ENCODE results near the gene HTR1D.
"Not testable (repeated sequence)": the region's sequence is repeated elsewhere in the genome, so short reads cannot be mapped to it uniquely, and the experiment has no call there.

The HTR1D gene, protein sequence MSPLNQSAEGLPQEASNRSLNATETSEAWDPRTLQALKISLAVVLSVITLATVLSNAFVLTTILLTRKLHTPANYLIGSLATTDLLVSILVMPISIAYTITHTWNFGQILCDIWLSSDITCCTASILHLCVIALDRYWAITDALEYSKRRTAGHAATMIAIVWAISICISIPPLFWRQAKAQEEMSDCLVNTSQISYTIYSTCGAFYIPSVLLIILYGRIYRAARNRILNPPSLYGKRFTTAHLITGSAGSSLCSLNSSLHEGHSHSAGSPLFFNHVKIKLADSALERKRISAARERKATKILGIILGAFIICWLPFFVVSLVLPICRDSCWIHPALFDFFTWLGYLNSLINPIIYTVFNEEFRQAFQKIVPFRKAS

DNA sequence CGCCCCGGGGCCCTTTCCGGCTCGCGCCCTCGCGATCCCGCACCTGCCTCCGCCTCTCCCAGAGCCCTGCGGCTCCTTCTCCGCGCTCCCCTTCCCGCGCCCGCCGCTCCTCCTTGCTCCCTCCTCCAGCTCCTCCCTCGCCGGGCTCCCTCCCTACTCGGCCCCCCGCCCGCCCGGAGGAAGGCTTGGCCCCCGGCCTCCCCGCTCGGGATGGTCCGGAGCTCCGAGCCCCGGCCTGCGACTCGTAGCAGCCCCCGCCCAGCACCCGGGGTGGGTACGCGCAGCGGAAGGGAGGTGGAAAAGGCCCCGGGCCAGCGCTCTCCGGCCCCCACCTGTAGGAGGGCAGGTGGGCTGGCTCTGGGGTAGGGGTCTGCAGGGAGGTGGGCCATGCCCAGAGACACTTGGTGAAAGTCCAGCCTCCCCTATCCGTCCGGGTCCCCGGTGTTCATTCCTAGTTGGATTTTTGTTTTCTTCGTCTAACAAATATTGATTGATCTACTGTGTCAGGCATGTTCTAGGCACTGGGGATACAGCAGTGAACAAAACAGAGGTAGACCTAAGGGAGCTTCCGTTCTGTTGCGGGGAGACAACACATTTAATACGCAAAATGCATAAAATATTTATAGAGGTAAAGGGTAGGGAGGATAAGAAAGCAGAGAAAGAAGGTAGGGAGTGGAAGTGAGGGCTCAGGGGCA lies at the start of gene HTR1D:
Gene HTR1D, minus strand, starts transcription at position 82 of the 695 bp plus-strand sequence. CDS start 23,283 bp downstream, outside the sequence.
- DNase-seq (ENCODE audit: low read depth in 2 of 3, low spot score in 2 of 3): no peak

- DNase-seq (ENCODE audit: low read depth in 2 of 3, low spot score in 2 of 3): no peak
Observed at GRCh38 chr1:23263380-23263887, 46.1 kb upstream of the HTR1D start.

GRCh38 chr1:23258082-23258481 lies 40.8 kb upstream of the HTR1D start:
- not testable (repeated sequence) for DNase-seq (ENCODE audit: low read depth in 2 of 3, low spot score in 2 of 3)

- DNase-seq (ENCODE audit: low read depth in 2 of 3, low spot score in 2 of 3): not testable (repeated sequence)
Observed at GRCh38 chr1:23257371-23257770, 40.1 kb upstream of the HTR1D start.

GRCh38 chr1:23254584-23254983 lies 37.3 kb upstream of the HTR1D start:
- no peak for DNase-seq (ENCODE audit: low read depth in 2 of 3, low spot score in 2 of 3)

DNA sequence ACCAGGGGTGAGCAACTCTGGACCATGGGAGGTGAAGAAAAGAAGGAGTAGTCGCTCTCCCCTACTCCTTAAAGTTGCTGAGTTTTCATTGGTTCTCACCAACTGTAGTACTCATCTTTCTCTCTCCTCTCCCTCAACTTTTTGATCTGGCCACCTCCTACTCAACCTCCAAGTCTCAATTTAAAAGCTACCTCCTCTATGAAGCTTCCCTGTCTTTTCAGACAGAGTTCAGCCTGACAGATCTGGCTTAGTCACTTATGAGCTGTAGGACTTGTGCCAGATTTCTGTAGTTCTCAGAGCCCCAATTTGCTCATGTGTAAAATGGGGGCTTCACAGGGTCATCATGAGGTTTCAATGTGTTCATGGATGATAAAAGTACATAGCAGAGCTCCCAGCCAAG lies 34.5 kb upstream of the HTR1D start:
- DNase-seq (ENCODE audit: low read depth in 2 of 3, low spot score in 2 of 3): no peak

DNA sequence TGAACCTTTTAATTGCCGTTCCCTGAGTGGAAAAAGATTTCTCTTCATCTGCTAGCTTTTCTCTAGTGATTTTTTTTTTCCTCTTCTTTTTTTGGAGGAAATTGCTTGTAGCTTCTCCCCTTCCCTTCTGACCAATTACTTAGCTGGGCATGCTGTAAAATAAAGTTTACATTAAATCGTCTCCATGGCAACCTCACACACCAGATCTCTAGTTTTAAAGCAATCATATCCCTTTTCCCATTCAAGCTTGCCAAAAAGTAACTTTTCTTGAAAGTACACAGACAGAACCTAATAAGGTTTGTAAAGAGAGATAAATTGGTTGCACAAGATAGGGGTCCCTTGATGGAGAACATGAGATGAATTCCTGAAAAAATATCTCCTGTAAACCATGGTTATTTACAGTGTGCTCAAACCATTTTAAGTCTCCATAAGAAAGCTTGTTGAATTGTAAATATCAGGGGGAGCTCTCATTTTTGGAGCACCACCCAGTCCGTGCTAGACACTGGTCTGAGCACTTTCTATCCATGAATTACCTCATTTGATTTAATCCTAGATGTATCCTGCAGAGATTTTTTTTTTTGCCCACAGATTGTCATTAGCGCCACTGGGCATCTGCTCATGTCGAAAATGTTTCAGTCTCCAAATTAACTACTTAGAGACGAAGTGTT lies 32.6 kb upstream of the HTR1D start:
- no peak for DNase-seq (ENCODE audit: low read depth in 2 of 3, low spot score in 2 of 3)

- DNase-seq (ENCODE audit: low read depth in 2 of 3, low spot score in 2 of 3): no peak
Observed at GRCh38 chr1:23247276-23247675, 30.0 kb upstream of the HTR1D start.

DNA sequence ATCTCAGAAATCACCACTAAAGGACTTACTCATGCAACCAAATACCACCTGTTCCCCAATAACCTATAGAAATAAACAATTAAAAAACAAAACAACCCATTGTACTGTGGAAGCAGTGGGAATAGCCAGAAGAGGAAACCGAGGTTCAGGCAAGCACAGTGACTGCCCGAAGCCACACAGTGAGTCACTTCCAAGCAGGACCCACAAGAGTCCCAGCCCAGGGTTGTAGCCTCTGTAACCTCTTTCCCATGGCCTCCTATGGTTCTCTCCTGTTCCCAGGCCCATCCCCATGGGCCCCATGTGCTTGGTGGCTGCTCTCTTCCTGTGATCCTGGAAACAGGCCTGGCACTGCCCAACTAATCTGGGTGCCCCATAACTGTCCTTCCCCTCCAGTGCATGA lies 29.0 kb upstream of the HTR1D start:
- no peak for DNase-seq (ENCODE audit: low read depth in 2 of 3, low spot score in 2 of 3)

GRCh38 chr1:23244256-23244761 lies 27.0 kb upstream of the HTR1D start:
- no peak for DNase-seq (ENCODE audit: low read depth in 2 of 3, low spot score in 2 of 3)

DNA sequence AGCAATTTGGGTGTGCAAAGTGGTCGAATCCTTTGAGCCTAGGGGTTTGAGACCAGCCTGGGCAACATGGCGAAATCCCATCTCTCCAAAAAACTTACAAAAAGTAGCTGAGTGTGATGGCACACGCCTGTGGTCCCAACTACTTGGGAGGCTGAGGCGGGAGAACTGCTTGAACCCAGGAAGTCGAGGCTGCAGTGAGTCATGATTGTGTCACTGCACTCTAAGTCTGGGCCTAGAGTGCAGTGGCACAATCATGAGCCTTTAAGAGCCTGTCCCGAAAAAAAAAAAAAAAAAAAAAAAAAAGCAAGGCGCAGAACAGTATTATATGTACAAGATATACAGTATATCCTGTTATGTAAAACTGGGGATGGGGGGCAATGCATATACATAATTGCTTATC lies 25.1 kb upstream of the HTR1D start:
- DNase-seq (ENCODE audit: low read depth in 2 of 3, low spot score in 2 of 3): no peak

DNA sequence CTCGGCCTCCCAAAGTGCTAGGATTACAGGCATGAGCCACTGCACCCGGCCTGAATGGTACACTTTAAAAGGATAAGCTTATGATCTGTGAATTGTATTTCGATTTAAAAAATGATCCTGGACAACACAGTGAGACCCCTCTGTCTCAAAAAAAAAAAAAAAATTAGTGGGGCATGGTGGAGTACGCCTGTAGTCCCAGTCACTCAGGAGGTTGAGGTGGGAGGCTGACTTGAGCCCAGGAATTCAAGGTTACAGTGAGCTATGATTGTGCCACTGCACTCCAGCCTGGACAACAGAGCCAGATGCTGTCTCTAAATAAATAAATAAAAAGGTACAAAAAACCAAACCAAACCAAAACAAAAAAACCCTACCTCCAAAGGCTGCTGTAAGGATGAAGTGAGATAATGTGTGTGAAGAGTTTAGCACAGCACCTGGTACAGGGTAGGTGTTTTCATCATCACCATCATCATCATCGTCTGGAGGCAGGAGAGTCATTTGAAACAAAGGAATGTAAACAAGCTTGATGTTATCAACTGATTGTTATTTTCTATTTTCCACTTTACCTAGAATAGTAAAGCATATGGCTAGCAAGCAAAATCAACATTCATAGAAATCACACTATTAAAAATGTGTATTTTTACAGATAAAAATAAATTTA lies 22.5 kb upstream of the HTR1D start:
- DNase-seq (ENCODE audit: low read depth in 2 of 3, low spot score in 2 of 3): no peak

DNA sequence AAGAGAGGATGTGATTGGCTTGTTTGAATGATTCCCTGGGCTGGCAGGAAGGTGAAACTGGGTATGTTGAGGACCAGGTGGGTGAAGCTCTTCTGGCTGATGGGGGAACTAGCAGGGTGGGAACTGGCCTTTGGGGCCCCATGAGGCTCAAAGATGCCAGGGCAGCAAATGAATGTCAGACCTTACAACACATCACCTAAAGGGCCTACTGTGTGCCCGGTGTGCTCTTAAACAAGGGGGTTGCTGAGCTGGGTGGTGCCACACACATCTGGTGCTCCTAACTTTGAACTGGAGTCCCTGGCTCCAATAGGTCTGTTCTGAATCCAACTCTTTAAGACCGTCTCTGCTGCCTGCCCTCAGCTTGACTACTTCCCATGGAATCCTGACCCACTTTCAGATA lies 21.3 kb upstream of the HTR1D start:
- no peak for DNase-seq (ENCODE audit: low read depth in 2 of 3, low spot score in 2 of 3)

DNA sequence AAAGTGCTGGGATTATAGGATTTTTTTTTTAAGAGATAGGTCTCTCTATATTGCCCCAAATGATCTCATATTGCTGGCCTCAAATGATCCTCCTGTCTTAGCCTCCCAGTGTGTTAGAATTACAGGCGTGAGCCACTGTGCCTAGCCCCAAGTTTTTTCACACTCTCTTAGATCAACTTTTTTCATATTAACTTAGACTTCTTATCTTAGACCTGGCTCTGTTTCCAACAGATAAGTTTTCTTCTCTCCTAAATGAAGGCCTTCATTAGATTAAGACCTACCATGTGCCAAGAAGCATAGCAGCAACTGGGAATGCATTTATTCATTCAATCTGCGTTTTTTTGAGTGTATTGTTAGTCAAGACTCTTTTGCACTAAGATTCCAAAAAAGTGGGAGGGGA lies 20.2 kb upstream of the HTR1D start:
- no peak for DNase-seq (ENCODE audit: low read depth in 2 of 3, low spot score in 2 of 3)

GRCh38 chr1:23227806-23228205 lies 10.5 kb upstream of the HTR1D start:
- DNase-seq (ENCODE audit: low read depth in 2 of 3, low spot score in 2 of 3): no peak

DNA sequence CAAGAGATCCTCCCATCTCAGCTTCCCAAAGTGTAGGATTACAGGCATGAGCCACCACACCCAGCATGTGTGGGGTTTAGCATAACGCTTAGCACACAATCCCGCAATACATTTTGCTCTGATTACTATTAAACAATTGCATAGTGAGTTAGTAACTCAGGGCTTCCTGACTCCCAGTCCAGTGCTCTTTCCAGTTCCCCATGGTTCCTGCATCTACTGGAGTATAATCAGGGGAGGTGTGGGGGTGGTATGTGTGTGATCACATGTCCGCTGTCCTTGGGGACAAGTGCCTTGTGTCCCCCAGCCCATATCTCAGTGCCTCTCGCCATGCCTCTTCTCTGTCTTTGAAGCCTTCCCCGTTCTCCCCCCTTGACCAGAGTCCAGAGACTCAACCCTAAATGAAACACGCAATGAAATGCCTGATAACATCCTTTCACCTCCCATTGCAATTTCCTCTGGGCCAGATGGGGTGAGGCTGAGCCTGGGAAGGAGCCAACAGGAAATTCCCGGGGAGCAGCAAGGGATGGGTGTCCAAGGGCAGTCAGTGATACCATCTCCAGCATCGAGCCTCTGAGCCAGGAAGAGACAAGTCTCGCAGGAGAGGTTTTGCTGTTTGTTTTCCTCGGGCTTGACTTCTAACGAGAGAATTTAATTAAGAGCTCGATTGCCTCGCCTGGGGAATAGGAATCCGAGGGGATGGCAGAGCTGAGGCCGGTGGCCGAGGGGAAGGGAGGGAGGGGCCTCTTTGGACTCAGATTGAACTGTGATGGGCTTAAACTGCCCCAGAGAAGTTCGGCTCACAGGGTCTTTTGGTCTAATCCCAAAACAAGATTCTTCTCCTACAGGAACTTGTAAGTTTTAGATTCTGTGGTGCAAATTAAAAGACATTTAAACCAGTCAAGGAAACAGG lies 7.7 kb upstream of the HTR1D start:
- DNase-seq (ENCODE audit: low read depth in 2 of 3, low spot score in 2 of 3): no peak

DNA sequence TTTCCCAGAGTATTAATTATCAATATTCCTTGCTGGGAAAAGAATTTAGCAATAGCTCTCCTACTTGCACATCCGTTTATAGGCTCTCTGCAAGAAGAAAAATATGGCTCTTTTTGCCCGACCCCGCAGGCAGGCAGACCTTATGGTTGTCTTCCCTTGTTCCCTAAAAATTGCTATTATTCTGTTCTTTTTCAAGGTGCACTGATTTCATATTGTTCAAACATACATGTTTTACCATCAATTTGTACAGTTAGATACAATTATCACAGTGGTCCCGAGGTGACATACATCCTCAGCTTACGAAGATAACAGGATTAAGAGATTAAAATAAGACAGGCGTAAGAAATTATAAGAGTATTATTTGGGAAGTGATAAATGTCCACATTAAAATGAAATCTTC lies 6.7 kb upstream of the HTR1D start:
- not testable (repeated sequence) for DNase-seq (ENCODE audit: low read depth in 2 of 3, low spot score in 2 of 3)

- not testable (repeated sequence) for DNase-seq (ENCODE audit: low read depth in 2 of 3, low spot score in 2 of 3)
Observed at GRCh38 chr1:23223490-23223951, 6.2 kb upstream of the HTR1D start.

DNA sequence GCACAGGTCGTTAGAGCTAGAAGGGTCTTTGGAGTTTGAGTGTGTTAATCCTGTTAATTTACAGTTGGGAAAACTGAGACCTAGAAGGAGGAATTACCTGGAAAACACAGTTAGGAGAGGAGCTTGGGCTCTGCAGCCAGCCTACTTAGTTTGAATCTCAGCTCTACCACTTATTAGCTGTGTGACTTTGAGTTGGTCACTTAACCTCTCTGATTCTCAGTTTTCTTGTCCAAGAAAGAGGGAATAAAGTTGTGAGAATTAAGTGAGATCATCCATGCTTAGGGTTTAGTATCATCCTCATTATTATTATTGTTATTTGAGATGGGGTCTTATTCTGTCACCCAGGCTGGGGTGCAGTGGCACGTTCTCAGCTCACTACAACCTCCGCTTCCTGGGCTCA lies 5.4 kb upstream of the HTR1D start:
- DNase-seq (ENCODE audit: low read depth in 2 of 3, low spot score in 2 of 3): no peak

GRCh38 chr1:23222331-23222730 lies 5.0 kb upstream of the HTR1D start:
- no peak for DNase-seq (ENCODE audit: low read depth in 2 of 3, low spot score in 2 of 3)
